RWPE1 (cell line): Measurements from ENCODE around the gene TMX2.
"Not testable (repeated sequence)": the region's sequence is repeated elsewhere in the genome, so short reads cannot be mapped to it uniquely, and the experiment has no call there.

Experiments used
- CTCF ChIA-PET: fragments of 350-600 bp; sonication (Branson Sonifier 250); formaldehyde crosslinking; extraction: SDS; loops from one replicate; lab custom pipeline; 2021; lab: Yijun Ruan, JAX
- POLR2A ChIA-PET: fragments of 400-600 bp; formaldehyde crosslinking; extraction: SDS; loops from one replicate; lab custom pipeline; 2020; ENCODE audit warnings: antibody characterized with exemption; ENCODE audit not compliant: low non-redundant PET; lab: Yijun Ruan, JAX
- DNase-seq: peaks from one replicate; pipeline ENCODE4 v3.0.0; 2012; ENCODE audit warnings: low spot score
- H3K27ac ChIP-seq: fragments of 450-650 bp; 2 replicates; pipeline ENCODE4 v1.5.1; 2017
- TF ChIP-seq, protein P1 (sequence below): fragments of 450-650 bp; conservative IDR thresholded peaks from 2 replicates; pipeline ENCODE4 v1.5.1; 2017; ENCODE audit warnings: low read depth, mild to moderate bottlenecking

Gene TMX2

DNA sequence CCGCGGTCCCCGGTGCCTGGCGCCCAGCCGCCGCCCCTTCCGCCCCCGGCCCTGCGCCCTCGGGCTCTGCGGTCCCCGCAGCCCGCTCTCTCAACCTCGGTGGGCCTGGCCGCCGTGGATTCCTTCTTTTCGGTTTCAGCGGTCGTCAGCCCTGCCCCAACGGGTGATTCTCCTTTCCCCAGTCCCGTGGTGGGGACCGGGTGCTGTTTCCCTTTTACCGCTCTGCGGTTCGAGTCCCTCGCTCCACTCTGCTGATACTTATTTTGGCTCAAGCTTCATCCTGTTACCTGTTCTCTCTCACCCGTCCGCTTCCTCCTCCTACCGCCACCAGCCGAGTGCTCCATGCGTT is 44.0 kb upstream of the TMX2 start:
- TF ChIP-seq, protein P1, sequence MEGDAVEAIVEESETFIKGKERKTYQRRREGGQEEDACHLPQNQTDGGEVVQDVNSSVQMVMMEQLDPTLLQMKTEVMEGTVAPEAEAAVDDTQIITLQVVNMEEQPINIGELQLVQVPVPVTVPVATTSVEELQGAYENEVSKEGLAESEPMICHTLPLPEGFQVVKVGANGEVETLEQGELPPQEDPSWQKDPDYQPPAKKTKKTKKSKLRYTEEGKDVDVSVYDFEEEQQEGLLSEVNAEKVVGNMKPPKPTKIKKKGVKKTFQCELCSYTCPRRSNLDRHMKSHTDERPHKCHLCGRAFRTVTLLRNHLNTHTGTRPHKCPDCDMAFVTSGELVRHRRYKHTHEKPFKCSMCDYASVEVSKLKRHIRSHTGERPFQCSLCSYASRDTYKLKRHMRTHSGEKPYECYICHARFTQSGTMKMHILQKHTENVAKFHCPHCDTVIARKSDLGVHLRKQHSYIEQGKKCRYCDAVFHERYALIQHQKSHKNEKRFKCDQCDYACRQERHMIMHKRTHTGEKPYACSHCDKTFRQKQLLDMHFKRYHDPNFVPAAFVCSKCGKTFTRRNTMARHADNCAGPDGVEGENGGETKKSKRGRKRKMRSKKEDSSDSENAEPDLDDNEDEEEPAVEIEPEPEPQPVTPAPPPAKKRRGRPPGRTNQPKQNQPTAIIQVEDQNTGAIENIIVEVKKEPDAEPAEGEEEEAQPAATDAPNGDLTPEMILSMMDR: no peak
- CTCF ChIA-PET: no interaction called here
- no peak for DNase-seq

DNA sequence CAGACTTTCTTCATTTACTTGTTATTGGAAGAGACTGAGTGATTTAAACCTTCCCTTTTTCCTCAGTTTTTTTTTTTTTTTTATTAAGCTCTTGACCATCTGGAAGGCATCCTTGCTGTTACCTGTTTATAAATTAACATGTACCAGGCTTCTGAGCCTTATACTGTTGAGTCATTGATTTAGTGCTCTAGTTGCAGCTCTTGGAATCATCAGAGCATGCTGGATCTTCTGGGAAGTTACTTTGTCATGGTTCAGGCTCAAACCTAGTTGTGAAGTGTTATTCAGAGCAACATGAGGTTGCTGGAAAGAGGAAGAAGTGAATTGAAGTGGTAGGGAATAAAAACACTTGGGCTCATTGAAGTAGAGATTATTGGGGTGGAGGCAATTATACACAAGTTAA is 38.1 kb upstream of the TMX2 start:
- POLR2A ChIA-PET: no interaction called here
- CTCF ChIA-PET: no interaction called here
- no peak overlapping the region for H3K27ac ChIP-seq
- DNase-seq: no peak
- TF ChIP-seq, protein P1: no peak

More for the DNA sequence above, 44.0 kb upstream of the TMX2 start:
- peak overlapping the region; percentile 99 for H3K27ac ChIP-seq
- POLR2A ChIA-PET: no interaction called here

DNA sequence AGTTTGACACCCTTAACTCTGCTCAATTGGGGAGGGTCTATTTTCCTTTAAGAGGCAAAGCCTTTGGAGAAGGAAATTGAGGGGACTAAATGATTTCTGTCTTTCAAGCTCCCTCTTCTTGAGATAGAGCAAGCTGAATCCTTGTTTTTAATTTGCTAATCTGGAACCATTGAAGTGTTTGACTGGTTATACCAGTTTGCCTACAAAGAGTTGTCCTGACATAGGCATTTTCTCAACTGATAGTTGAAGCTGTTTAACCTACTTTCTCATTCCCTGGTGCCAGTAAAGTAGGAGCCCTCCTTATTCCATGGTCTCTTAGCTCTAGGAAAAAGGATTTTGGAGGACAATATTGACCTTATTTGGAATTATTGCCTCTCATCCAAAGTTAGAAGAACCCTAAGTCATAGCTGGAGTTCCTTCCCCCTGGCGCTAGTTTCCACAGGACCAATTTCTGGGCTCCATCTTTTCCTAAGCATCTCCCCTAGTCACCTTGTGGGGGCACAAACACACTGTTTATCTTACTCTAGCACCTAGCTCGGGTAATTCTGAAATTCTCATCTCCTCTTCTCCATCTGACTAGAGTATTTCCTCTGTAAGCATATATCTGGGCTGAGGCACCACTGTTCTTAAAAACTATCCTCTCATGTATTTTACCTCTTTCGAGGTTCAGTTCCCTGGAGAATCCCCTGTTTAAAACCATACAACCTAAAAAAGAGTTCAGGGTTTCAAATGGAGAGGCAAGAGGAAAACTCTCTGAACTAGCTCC is 37.0 kb upstream of the TMX2 start:
- H3K27ac ChIP-seq: no peak overlapping the region
- ChIA-PET POLR2A (no interaction called here), CTCF (interaction anchor here (0.6 kb wide), 1 partner anchor 33 kb away, joined by 3 read pairs; no protein-coding TSS in a partner anchor)
- TF ChIP-seq, protein P1: no peak
- no peak for DNase-seq

DNA sequence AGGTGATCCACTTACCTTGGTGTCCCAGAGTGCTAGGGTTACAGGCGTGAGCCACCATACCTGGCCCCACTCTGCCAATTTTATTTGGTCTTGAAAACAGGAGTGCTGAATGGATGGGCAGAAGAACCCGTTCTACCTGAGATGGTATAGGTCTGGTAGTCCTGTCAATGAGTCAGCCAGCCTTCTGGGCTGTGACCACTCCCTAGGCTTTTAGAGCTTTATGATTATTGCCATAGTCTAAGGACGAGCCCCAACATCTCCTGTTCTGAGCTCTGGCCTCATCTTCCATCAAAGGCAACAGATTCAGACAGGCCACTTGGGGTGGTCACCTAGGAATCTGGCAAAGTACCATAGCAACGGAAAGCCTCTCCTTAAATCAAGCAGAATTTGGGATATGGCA is 33.0 kb upstream of the TMX2 start:
- CTCF ChIA-PET: no interaction called here

DNA sequence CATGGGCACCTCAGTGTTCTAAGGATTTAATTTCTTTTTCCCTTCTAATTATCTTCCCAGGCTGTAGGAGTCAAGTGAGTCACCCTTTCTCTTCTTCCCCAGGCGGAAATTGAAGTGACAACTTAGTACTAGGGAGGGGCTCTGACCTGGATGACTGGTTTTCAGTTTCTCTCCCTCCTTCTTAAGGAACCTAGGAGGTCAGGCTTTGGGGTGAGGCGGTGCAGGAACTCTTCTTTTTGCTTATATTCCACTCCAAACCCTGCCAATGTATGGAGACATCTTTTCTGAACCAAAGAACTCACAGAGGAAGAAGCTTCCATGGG is 31.9 kb upstream of the TMX2 start:
- peak overlapping the region; percentile 98 for H3K27ac ChIP-seq
- peak; percentile 62 for DNase-seq
- ChIA-PET POLR2A (no interaction called here), CTCF (interaction anchor here (0.7 kb wide), 1 partner anchor 101 kb away, joined by 3 read pairs; no protein-coding TSS in a partner anchor)
- TF ChIP-seq, protein P1: no peak

More for the DNA sequence above, 33.0 kb upstream of the TMX2 start:
- POLR2A ChIA-PET: no interaction called here
- peak; percentile 79 for DNase-seq
- TF ChIP-seq, protein P1: no peak
- H3K27ac ChIP-seq: peak overlapping the region; percentile 98

DNA sequence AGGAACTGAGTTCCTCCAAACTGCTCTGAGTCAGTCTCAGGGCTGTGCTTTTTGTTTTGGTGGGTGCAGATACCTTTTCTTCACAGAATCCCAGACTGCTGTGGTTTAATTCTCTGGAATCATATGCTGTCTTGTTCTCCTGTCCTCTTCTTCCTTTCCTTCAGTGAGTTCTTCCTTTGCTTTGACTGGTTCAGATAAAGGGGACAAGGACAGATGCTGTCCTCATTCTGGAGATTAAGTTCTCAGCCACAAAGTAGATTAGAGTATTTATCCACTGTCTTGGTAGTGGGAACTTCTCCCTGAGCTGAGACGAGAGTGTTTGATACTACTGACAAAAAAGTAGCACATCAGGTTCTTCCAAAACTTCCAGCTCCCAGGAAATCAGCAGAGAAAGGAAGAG is 31.2 kb upstream of the TMX2 start:
- ChIA-PET CTCF (interaction anchor here (0.7 kb wide), 1 partner anchor 101 kb away, joined by 3 read pairs; no protein-coding TSS in a partner anchor), POLR2A (interaction anchor here (0.5 kb wide), 1 partner anchor 14 kb away, joined by 7 read pairs; no protein-coding TSS in a partner anchor)
- no peak for DNase-seq
- no peak overlapping the region for H3K27ac ChIP-seq
- TF ChIP-seq, protein P1: no peak

DNA sequence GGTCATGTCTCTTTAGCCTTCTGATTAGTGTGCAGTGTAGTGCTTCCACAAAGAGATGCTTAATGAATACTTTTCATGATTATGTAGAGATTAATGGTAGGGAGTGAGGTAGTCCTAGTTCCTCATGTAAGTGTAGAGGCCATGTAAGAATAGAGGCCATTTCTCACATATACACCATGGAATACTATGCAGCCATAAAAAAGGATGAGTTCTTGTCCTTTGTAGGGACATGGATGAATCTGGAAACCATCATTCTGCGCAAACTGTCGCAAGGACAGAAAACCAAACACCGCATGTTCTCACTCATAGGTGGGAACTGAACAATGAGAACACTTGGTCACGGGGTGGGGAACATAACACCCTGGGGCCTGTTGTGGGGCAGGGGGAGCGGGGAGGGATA is 21.9 kb upstream of the TMX2 start:
- POLR2A ChIA-PET, H3K27ac ChIP-seq, DNase-seq, CTCF ChIA-PET: not testable (repeated sequence)
